Stomach smooth muscle (tissue), 2 donors: ENCODE results near the gene C1orf226.

Experiments
- H3K27ac ChIP-seq: one replicate; pipeline ENCODE4 v1.7.0; 2013; ENCODE audit warnings: mild to moderate bottlenecking, low read length, inconsistent platforms
- H3K27me3 ChIP-seq, 2 donors: one replicate each; pipeline ENCODE4 v1.7.0; 2013; ENCODE audit warnings: low read length in 2 of 2; ENCODE audit not compliant: insufficient read depth in 2 of 2, control insufficient read depth in 1 of 2
- H3K36me3 ChIP-seq, 2 donors: one replicate each; pipeline ENCODE4 v1.7.0; 2013; ENCODE audit warnings: low read length in 2 of 2; ENCODE audit not compliant: control insufficient read depth in 2 of 2, insufficient read depth in 2 of 2
- H3K4me1 ChIP-seq: one replicate; pipeline ENCODE4 v1.7.0; 2013; ENCODE audit warnings: low read length; ENCODE audit not compliant: control insufficient read depth, insufficient read depth
- H3K4me3 ChIP-seq, 2 donors: one replicate each; pipeline ENCODE4 v1.7.0; 2013; ENCODE audit warnings: low read length in 2 of 2
- H3K9ac ChIP-seq, 2 donors: one replicate each; pipeline ENCODE4 v1.7.0; 2013; ENCODE audit warnings: low read length in 2 of 2, mild to moderate bottlenecking in 1 of 2
- H3K9me3 ChIP-seq, 2 donors: one replicate each; pipeline ENCODE4 v1.7.0; 2013; ENCODE audit warnings: low read length in 2 of 2; ENCODE audit not compliant: control insufficient read depth in 2 of 2
- donor health status: healthy.
- donor health status: Pancreatic carcinoma.

Gene C1orf226

DNA sequence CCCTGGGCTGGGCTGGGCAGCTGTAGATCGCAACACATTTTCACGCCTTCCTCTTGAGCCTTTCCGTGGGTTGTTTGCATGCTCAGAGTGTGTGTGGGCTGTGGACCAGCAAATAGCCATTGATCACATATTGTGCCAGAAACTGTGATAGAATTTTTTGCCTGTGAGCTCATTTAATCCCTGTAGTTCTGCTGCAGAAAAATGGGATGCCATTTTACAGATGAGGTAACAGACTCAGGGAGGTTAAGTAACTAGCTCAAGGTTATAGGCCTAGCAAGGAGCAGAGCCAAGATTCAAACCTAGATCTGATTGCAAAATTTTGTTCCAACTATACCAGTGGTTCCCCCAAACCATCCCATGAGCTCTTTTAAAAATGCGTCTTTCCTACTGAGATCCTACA, 15.4 kb upstream of the C1orf226 start:
- Histone ChIP-seq H3K27ac (no peak overlapping the region), H3K4me1 (peaks cover 8% of the 10 kb centered on the region), H3K4me3 (no peak overlapping the region), H3K36me3 (no peaks in the 10 kb centered on the region), H3K9ac (no peak overlapping the region), H3K27me3 (no peaks in the 10 kb centered on the region), H3K9me3 (no peaks in the 10 kb centered on the region)

DNA sequence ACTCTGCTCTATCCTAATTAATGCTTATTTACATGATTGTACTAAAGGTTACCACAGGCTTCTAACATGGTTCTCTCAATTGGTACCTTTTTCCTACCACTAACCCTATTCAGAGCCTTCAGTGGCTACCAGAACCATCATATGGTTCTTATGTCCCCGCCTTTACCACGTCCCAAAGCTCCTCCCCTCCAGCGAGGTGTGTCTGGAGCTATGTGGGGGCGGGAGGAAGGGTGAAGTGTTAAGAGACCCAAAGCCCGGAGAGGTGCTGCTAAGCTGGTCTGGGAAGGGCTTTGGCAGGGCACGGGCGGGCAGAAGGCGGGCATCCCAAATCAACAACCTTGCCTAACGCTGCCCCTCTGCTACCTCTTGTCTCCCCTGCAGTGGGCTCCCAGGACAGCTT, 14.9 kb upstream of the C1orf226 start:
- Histone ChIP-seq H3K9me3 (no peaks in the 10 kb centered on the region), H3K9ac (peak overlapping the region in 1 of 2 donors; percentile 47), H3K4me1 (peaks cover 8% of the 10 kb centered on the region), H3K4me3 (peak overlapping the region in 1 of 2 donors; percentile 76), H3K36me3 (no peaks in the 10 kb centered on the region), H3K27me3 (no peaks in the 10 kb centered on the region), H3K27ac (peak overlapping the region; percentile 11)

DNA sequence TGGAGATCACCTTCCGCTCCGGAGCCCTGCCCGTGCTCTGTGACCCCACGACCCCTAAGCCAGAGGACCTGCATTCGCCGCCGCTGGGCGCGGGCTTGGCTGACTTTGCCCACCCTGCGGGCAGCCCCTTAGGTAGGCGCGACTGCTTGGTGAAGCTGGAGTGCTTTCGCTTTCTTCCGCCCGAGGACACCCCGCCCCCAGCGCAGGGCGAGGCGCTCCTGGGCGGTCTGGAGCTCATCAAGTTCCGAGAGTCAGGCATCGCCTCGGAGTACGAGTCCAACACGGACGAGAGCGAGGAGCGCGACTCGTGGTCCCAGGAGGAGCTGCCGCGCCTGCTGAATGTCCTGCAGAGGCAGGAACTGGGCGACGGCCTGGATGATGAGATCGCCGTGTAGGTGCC, 14.5 kb upstream of the C1orf226 start:
- no peaks in the 10 kb centered on the region for H3K27me3 ChIP-seq
- peaks cover 8% of the 10 kb centered on the region for H3K4me1 ChIP-seq
- peak overlapping the region; percentile 11 for H3K27ac ChIP-seq
- H3K36me3 ChIP-seq, result no peaks in the 10 kb centered on the region
- peak overlapping the region in 1 of 2 donors; percentile 76 for H3K4me3 ChIP-seq
- peak overlapping the region in 1 of 2 donors; percentile 47 for H3K9ac ChIP-seq
- H3K9me3 ChIP-seq, result no peaks in the 10 kb centered on the region

DNA sequence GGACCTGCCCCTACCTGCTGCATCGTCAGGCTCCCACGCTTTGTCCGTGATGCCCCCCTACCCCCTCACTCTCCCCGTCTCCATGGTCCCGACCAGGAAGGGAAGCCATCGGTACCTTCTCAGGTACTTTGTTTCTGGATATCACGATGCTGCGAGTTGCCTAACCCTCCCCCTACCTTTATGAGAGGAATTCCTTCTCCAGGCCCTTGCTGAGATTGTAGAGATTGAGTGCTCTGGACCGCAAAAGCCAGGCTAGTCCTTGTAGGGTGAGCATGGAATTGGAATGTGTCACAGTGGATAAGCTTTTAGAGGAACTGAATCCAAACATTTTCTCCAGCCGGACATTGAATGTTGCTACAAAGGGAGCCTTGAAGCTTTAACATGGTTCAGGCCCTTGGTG, 13.8 kb upstream of the C1orf226 start:
- Histone ChIP-seq H3K36me3 (no peaks in the 10 kb centered on the region), H3K4me1 (peaks cover 8% of the 10 kb centered on the region), H3K27ac (no peak overlapping the region), H3K27me3 (no peaks in the 10 kb centered on the region), H3K9me3 (no peaks in the 10 kb centered on the region), H3K9ac (no peak overlapping the region), H3K4me3 (peak overlapping the region in 1 of 2 donors; percentile 76)

DNA sequence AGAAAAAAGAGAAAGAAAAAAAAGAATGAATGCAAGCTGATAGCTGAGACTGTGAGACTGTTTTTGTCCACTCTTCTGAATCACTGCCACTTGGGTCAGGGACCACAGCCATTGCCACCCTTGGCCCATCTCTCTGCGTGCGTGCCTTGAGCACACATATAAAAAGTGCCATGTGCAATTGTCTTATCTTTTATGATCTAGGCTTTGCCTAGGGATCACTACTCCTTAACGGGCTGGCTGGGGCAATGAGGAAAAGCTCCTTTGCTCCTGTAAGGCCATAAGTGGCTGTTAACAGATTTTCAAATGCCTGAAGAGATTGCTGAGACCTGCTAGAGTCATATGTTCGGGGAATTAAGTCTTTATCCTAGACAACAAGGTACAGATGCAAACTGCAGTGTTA, 13.1 kb upstream of the C1orf226 start:
- Histone ChIP-seq H3K4me1 (peaks cover 8% of the 10 kb centered on the region), H3K9ac (no peak overlapping the region), H3K36me3 (no peaks in the 10 kb centered on the region), H3K4me3 (no peak overlapping the region), H3K27ac (no peak overlapping the region), H3K27me3 (no peaks in the 10 kb centered on the region), H3K9me3 (no peaks in the 10 kb centered on the region)

DNA sequence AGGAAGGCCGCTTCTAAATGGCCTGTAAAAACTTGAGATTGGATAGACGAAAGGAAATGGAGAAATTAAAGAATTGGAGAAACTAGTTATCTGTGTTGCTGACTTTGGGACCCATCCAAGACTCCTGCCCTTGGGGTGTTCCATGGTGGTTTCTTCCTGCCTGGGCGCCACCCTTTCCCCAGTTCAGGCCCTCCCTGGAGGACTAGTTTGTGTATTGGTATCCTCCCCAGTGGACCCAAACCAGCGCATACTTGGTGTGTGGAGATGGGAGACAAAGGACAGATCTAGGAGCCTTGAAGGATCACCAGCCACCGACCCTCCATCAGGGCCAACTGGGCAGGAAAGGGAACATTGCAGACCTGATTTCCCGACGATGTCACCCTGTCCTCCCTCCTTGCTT, 12.0 kb upstream of the C1orf226 start:
- H3K36me3 ChIP-seq, result no peaks in the 10 kb centered on the region
- H3K27ac ChIP-seq, result no peak overlapping the region
- H3K4me1 ChIP-seq, result peaks cover 8% of the 10 kb centered on the region
- no peaks in the 10 kb centered on the region for H3K9me3 ChIP-seq
- H3K9ac ChIP-seq, result no peak overlapping the region
- no peaks in the 10 kb centered on the region for H3K27me3 ChIP-seq
- H3K4me3 ChIP-seq, result no peak overlapping the region

DNA sequence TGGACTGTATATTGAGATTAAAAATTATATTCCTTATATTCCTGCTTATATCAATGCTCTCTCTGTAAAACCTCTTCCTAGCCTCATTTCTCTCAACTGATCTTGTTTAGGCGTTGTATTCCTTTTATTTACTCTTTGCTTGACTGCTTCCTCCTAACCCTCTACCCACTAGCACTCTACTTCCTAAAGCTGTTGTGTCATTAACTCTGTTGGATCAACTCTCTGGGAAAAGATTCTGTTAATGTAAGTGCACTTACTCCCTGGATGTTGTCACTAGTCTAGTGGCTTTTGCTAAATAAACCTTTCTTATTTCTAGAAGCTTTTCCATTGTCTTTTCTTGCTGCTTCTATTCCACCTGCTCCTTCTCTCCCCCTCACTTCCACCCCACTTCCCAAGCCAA, 11.4 kb upstream of the C1orf226 start:
- Histone ChIP-seq H3K4me3 (no peak overlapping the region), H3K9me3 (no peaks in the 10 kb centered on the region), H3K4me1 (peaks cover 8% of the 10 kb centered on the region), H3K27me3 (no peaks in the 10 kb centered on the region), H3K27ac (no peak overlapping the region), H3K36me3 (no peaks in the 10 kb centered on the region), H3K9ac (no peak overlapping the region)

DNA sequence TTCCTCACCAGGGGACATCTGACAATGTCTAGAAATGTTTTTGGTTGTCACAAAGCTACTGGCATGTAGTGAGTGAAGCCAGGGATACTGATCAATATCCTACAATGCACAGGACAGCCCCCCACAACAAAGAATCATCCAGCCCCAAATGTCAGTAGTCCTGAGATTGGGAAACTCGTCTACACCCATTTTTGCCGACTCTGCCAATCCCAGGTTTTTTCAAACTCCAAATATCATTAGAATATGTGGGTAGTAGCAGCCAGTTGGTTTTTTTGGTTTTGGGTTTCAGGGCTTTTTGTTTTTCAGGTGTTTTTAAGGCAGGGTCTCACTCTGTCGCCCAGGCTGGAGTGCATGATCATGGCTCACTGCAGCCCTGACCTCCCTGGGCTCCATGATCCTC, 10.8 kb upstream of the C1orf226 start:
- H3K9ac ChIP-seq, result no peak overlapping the region
- H3K4me3 ChIP-seq, result no peak overlapping the region
- H3K36me3 ChIP-seq, result no peaks in the 10 kb centered on the region
- H3K27ac ChIP-seq, result no peak overlapping the region
- no peaks in the 10 kb centered on the region for H3K9me3 ChIP-seq
- H3K4me1 ChIP-seq, result peaks cover 8% of the 10 kb centered on the region
- H3K27me3 ChIP-seq, result no peaks in the 10 kb centered on the region

DNA sequence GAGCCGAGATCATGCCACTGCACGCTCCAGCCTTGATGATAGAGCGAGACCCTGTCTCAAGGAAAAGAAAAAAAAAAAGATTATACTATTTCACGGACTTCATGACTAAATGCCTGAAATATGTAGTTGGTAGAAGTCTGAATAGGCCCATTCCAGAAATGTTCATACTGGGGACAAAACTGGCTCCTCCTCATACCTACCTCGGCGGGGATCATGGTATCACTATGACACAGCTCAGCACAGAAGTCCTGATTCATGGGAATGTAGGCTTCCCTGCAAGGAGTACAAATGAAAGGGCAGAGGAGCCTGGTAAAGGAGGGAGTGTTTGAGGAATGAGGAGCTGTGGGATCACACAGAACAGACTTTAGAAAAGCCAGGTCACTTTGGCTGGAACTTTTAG, 9.9 kb upstream of the C1orf226 start:
- Histone ChIP-seq H3K9ac (no peak overlapping the region), H3K36me3 (no peaks in the 10 kb centered on the region), H3K27ac (no peak overlapping the region), H3K4me1 (peaks cover 6% of the 10 kb centered on the region), H3K27me3 (no peaks in the 10 kb centered on the region), H3K4me3 (no peak overlapping the region), H3K9me3 (no peaks in the 10 kb centered on the region)

DNA sequence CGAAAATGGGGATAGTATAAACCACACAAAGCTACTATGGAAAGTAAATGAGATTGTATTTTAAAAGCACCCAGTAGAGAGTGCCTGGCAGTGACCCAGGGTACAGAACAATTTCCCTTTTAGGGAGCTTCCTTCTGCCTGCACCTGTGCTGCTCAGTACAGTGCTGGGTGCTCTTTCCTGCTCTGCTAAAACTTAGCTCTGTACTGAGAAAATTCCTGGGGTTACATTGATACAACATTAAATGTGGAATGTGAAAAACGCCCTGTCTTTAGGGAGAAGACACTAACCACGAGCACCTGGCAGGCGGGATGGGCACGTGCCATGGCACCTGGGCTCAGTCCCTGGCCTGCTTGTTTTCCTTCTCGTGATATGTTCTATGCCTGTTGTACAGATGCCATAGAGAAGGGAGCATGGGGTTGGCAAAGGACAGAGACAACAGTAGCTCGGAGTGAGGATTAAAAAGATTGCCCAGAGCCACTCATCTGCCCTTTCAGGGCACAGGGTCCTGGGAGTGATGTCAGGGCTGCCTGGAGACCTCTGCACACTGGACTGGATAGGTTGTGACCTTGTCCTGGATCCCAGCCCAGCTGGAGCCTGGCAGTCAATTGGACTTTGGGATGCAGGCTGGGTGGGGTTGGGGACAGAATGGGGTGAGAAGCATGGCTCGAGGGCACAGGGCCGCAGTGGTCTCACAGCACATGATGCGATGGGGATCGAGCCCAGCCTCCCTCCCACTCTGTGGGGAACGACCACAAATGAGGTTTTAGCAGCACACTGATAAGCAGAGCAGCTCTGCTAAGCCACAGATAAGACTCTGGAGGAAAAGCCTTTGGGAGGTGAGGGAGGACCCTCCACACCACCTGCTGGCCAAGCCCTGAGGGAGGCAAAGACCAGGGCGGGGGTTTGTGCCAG, 9.1 kb upstream of the C1orf226 start:
- no peak overlapping the region for H3K9ac ChIP-seq
- no peak overlapping the region for H3K4me3 ChIP-seq
- no peaks in the 10 kb centered on the region for H3K36me3 ChIP-seq
- no peaks in the 10 kb centered on the region for H3K9me3 ChIP-seq
- peaks cover 5% of the 10 kb centered on the region for H3K4me1 ChIP-seq
- no peaks in the 10 kb centered on the region for H3K27me3 ChIP-seq
- H3K27ac ChIP-seq, result no peak overlapping the region

DNA sequence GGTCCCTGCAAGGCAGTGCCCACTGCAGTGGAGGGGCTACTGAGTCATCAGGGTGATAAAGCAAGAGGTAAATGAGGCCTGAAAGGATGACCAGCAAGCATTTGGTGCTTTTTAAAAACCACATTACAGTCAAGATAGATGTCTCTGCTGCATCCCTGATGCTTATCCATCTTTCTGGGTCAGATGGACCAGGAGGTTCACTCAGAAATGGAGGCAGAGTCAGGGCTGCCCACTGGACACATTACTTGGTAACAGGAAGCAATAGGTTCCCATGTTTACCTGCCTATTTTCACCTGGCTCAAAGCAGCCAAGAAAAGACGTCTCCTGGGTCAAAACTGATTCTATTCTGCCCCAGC, 8.5 kb upstream of the C1orf226 start:
- no peak overlapping the region for H3K4me3 ChIP-seq
- no peaks in the 10 kb centered on the region for H3K4me1 ChIP-seq
- no peaks in the 10 kb centered on the region for H3K27me3 ChIP-seq
- no peaks in the 10 kb centered on the region for H3K36me3 ChIP-seq
- H3K27ac ChIP-seq, result no peak overlapping the region
- no peaks in the 10 kb centered on the region for H3K9me3 ChIP-seq
- H3K9ac ChIP-seq, result no peak overlapping the region
